GM12878 (cell line): ENCODE measurements around the gene MCF2L2. TPM values are rescaled to one million over a fixed set of nuclear protein-coding genes. Genes with fewer than 3 reads are reported as not detected.

Experiments used
- ATAC-seq: fragments of 200-7000 bp; cut with Tn5 transposase; 3 replicates; pipeline ENCODE4 v1.9.1; 2020; ENCODE audit warnings: mild to moderate bottlenecking, moderate library complexity
- BruUV-seq: library from RNA; stranded (reverse); fragments of 400-500 nt; replicated peaks from 2 replicates; lab custom pipeline; 2021; lab: Mats Ljungman, UMichigan
- CTCF ChIA-PET: fragments of 300-600 bp; sonication (Branson Sonifier 250); formaldehyde crosslinking; extraction: SDS; loops from one replicate; lab custom pipeline; 2021; ENCODE audit warnings: inconsistent platforms; lab: Yijun Ruan, JAX
- POLR2A ChIA-PET: fragments of 350-600 bp; formaldehyde crosslinking; extraction: SDS; loops from one replicate; lab custom pipeline; 2021; ENCODE audit warnings: inconsistent platforms; lab: Charles Lee
- RAD21 ChIA-PET: fragments of 300-600 bp; sonication (Branson Sonifier 250); formaldehyde crosslinking; loops from one replicate; lab custom pipeline; 2023; ENCODE audit warnings: antibody characterized with exemption; ENCODE audit not compliant: unreplicated experiment; lab: Charles Lee
- SMC1A ChIA-PET: fragments of 300-600 bp; sonication (Branson Sonifier 250); formaldehyde crosslinking; loops from one replicate; lab custom pipeline; 2023; ENCODE audit not compliant: unreplicated experiment, uncharacterized antibody; lab: Charles Lee
- DNase-seq: peaks from one replicate; pipeline ENCODE4 v3.0.0-alpha.2; 2011; ENCODE audit warnings: low read depth, low spot score
- FAIRE-seq: peaks from 3 replicates; lab custom pipeline; 2011; peaks lifted over from hg19 to GRCh38; lab: Jason Lieb, UNC
- H2AFZ ChIP-seq: 2 replicates; pipeline ENCODE4 v1.6.0; 2011; ENCODE audit warnings: low read depth, low read length, control low read depth; ENCODE audit not compliant: control insufficient read depth
- H3K27ac ChIP-seq: 2 replicates; pipeline ENCODE4 v1.5.1; 2011; ENCODE audit warnings: control low read depth; ENCODE audit not compliant: control insufficient read depth, insufficient read depth
- H3K27me3 ChIP-seq, 2 experiments: replicated peaks in 1 of 2; 2 replicates each; pipeline versions ENCODE4 v1.6.0 to v1.6.1; 2011; ENCODE audit warnings: low read length in 1 of 2; ENCODE audit not compliant: control insufficient read depth in 2 of 2, insufficient read depth in 2 of 2
- H3K36me3 ChIP-seq, 2 experiments: 2 replicates each; pipeline ENCODE4 v1.5.1; 2011; ENCODE audit warnings: low read length in 1 of 2; ENCODE audit not compliant: control insufficient read depth in 2 of 2, insufficient read depth in 2 of 2
- H3K4me1 ChIP-seq: 2 replicates; pipeline ENCODE4 v1.6.1; 2011; ENCODE audit warnings: mild to moderate bottlenecking, low read length, moderate library complexity, mixed read lengths; ENCODE audit not compliant: control insufficient read depth, insufficient read depth
- H3K4me2 ChIP-seq: 2 replicates; pipeline ENCODE4 v1.6.0; 2011; ENCODE audit warnings: control low read depth; ENCODE audit not compliant: control insufficient read depth, insufficient read depth
- H3K4me3 ChIP-seq: fragments of 200-600 bp; sonication (generic); 2 replicates; pipeline ENCODE4 v1.5.1; 2016
- H3K79me2 ChIP-seq: 2 replicates; pipeline ENCODE4 v1.6.0; 2011; ENCODE audit warnings: low read length; ENCODE audit not compliant: control insufficient read depth, insufficient read depth
- H3K9ac ChIP-seq: 2 replicates; pipeline ENCODE4 v1.8.0; 2011; ENCODE audit warnings: low read length, control low read depth, mixed read lengths; ENCODE audit not compliant: control insufficient read depth, insufficient read depth
- H3K9me3 ChIP-seq: replicated peaks from 3 replicates; pipeline ENCODE4 v1.5.1; 2011; ENCODE audit warnings: mild to moderate bottlenecking, low read length; ENCODE audit not compliant: control insufficient read depth, insufficient read depth
- H4K20me1 ChIP-seq: 2 replicates; pipeline ENCODE4 v1.6.0; 2011; ENCODE audit not compliant: control insufficient read depth, insufficient read depth
- BCL11A ChIP-seq: IDR thresholded peaks from 2 replicates; pipeline ENCODE4 v1.6.1; 2011; ENCODE audit warnings: low read depth, low read length
- BCLAF1 ChIP-seq: fragments of 450-650 bp; IDR thresholded peaks from 2 replicates; pipeline ENCODE4 v1.6.1; 2017; ENCODE audit warnings: antibody characterized with exemption, mild to moderate bottlenecking, moderate library complexity
- CHD4 ChIP-seq: fragments of 200-600 bp; sonication (generic); IDR thresholded peaks from 2 replicates; pipeline ENCODE4 v1.6.1; 2016; ENCODE audit warnings: mild to moderate bottlenecking
- KLF5 ChIP-seq: fragments of 450-650 bp; IDR thresholded peaks from 2 replicates; pipeline ENCODE4 v1.6.1; 2014; ENCODE audit warnings: mild to moderate bottlenecking; ENCODE audit not compliant: partially characterized antibody
- NKRF ChIP-seq: fragments of 450-650 bp; conservative IDR thresholded peaks from 2 replicates; pipeline ENCODE4 v1.6.1; 2017; ENCODE audit warnings: mild to moderate bottlenecking, moderate library complexity
- ZNF274 ChIP-seq: IDR thresholded peaks from one replicate; pipeline ENCODE4 v1.8.0; 2011; ENCODE audit not compliant: insufficient read length, insufficient read depth
- WGBS: methylation state at CpG from one replicate; pipeline ENCODE4 v1.1.6; 2016; ENCODE audit warnings: low lambda C conversion rate; ENCODE audit not compliant: insufficient replicate concordance, insufficient coverage; ENCODE audit errors: missing lambda C conversion rate; 5-methylcytosine and 5-hydroxymethylcytosine counted together
- in situ Hi-C: fragments of 300-500 bp; cut with MboI; formaldehyde crosslinking; loops from 9 replicates; pipeline ENCODE4 v1.14.3; 2018; ENCODE audit warnings: mixed read lengths
- intact Hi-C: fragments of 100-400 bp; cut with micrococcal nuclease; formaldehyde crosslinking; loops from one replicate; pipeline ENCODE4 v1.14.2; 2022; ENCODE audit not compliant: unreplicated experiment
- polyA plus RNA-seq, 11 experiments: library from polyadenylated mRNA; depleted of rRNA in 4 of 11; unstranded in 6 of 11; stranded (reverse) in 5 of 11; fragments of >200 nt; fragmentation: Nextera tagmentation in 4 of 11; fragmentation: Illumina TruSeq in 1 of 11; extraction: Ambion mirVana in 4 of 11; extraction: Trizol in 1 of 11; gene quantifications; 1 replicate in 1 of 11; 2 replicates in 10 of 11; pipeline versions ENCODE4 v1.2.1 to v1.2.3, GENCODE V29; 2011 to 2016; ENCODE audit warnings: inconsistent platforms in 2 of 11, missing spikeins in 2 of 11, low read depth in 1 of 11
- total RNA-seq, 4 experiments: library from RNA; depleted of rRNA in 3 of 4; stranded (reverse); fragments of >200 nt in 3 of 4; fragmentation: Illumina TruSeq in 1 of 4; extraction: Trizol in 1 of 4; gene quantifications; 2 replicates each; pipeline versions ENCODE4 v1.2.1 to v1.2.3, GENCODE V29; 2013 to 2021

The MCF2L2 gene
- total and polyA plus RNA-seq, 10 of the 15 experiments (the other 5 are each of a cell fraction or from before 2014, with no cell fraction given), result 0.37 to 2.8 (median 1.4) TPM

GRCh38 chr3:183182732-183183610 lies 245.4 kb downstream of the MCF2L2 start:
- in situ Hi-C loops, result loop anchor here (5.0 kb wide), 1 partner anchor 199 kb away; no protein-coding TSS in a partner anchor
- FAIRE-seq (no peak), DNase-seq (no peak), ATAC-seq (no peak)
- no peak overlapping the region for H3K4me2 ChIP-seq
- intact Hi-C loops, result loop anchor here (5.0 kb wide), 1 partner anchor 584 kb away; no protein-coding TSS in a partner anchor
- no peak overlapping the region for H3K27ac ChIP-seq
- ChIA-PET SMC1A (interaction anchor here (1.2 to 5.7 kb wide), 8 partner anchors 11 to 200 kb away, joined by 3 to 265 read pairs (median 14); no protein-coding TSS in a partner anchor), RAD21 (interaction anchor here (1.4 to 7.6 kb wide), 3 partner anchors 59 to 200 kb away, joined by 4 to 256 read pairs (median 89); no protein-coding TSS in a partner anchor), CTCF (interaction anchor here (1.0 to 7.8 kb wide), 12 partner anchors 22 to 474 kb away, joined by 3 to 400 read pairs (median 13); partner anchors contain the start of gene LAMP3), POLR2A (no interaction called here)
- WGBS, result 60% methylated on average over 5 of the region's 5 CpGs
- no peaks in the 10 kb centered on the region for H3K79me2 ChIP-seq
- H3K36me3 ChIP-seq, result no peaks in the 10 kb centered on the region
- no peak overlapping the region for H3K9ac ChIP-seq
- H3K9me3 ChIP-seq, result no peaks in the 10 kb centered on the region
- TF ChIP-seq CHD4, result no peak
- no peak for TF ChIP-seq BCL11A
- TF ChIP-seq ZNF274, result no peak
- no peak for TF ChIP-seq KLF5
- no peak for TF ChIP-seq NKRF
- TF ChIP-seq BCLAF1, result no peak
- BruUV-seq, result no TSS peak
- no peak overlapping the region for H3K4me3 ChIP-seq
- no peak overlapping the region for H2AFZ ChIP-seq
- H4K20me1 ChIP-seq, result no peaks in the 10 kb centered on the region
- peaks cover 4 to 14% of the 10 kb centered on the region in 2 experiments; a peak in 3 of 4 replicates for H3K27me3 ChIP-seq
- H3K4me1 ChIP-seq, result peaks cover 8% of the 10 kb centered on the region
